Activated CD8-positive, alpha-beta memory T cell treated with anti-CD3 and anti-CD28 coated beads, Interleukin-2, amount 10 ng/mL, durations not matched to agents 7 days and 5 days (primary cell): Measurements from ENCODE around the gene KIRREL3. TPM values are rescaled to one million over a fixed set of nuclear protein-coding genes. Genes with fewer than 3 reads are reported as not detected.
A peak's percentile ranks its signal among the peaks of the same experiment; 100 is the strongest.

Experiments used
- ATAC-seq: fragments of 150-1000 bp; cut with Tn5 transposase; one replicate; pipeline ENCODE4 v1.10.0; 2021; ENCODE audit warnings: moderate library complexity
- CTCF ChIA-PET: fragments of 350-600 bp; sonication (Branson Sonifier 250); formaldehyde crosslinking; loops from one replicate; lab custom pipeline; 2021; ENCODE audit warnings: antibody characterized with exemption; lab: Charles Lee
- DNase-seq: peaks from one replicate; pipeline ENCODE4 v3.0.0-alpha.2; 2020
- H3K27ac Mint-ChIP-seq: one replicate; pipeline ENCODE4 v1.8.0; 2021; ENCODE audit warnings: mild to moderate bottlenecking, mixed read lengths
- H3K27me3 Mint-ChIP-seq: one replicate; pipeline ENCODE4 v1.8.0; 2021; ENCODE audit warnings: mixed read lengths
- H3K36me3 Mint-ChIP-seq: one replicate; pipeline ENCODE4 v1.8.0; 2021; ENCODE audit warnings: mild to moderate bottlenecking, mixed read lengths
- H3K4me1 Mint-ChIP-seq: one replicate; pipeline ENCODE4 v1.8.0; 2021; ENCODE audit warnings: mixed read lengths
- H3K4me3 Mint-ChIP-seq: one replicate; pipeline ENCODE4 v1.8.0; 2021; ENCODE audit warnings: mild to moderate bottlenecking, moderate library complexity, mixed read lengths
- H3K9me3 Mint-ChIP-seq: one replicate; pipeline ENCODE4 v1.8.0; 2022; ENCODE audit warnings: low read depth, mixed read lengths
- total RNA-seq, 2 experiments: library from RNA; stranded (reverse); gene quantifications; one replicate each; pipeline ENCODE4 v1.2.3, GENCODE V29; 2021

Gene KIRREL3
- total RNA-seq, 2 experiments from 2014 or later, result not detected

- H3K9me3 Mint-ChIP-seq, result no peaks in the 10 kb centered on the region
- ATAC-seq (no peak), DNase-seq (no peak)
- CTCF ChIA-PET, result no interaction called here
- no peak overlapping the region for H3K4me3 Mint-ChIP-seq
- no peaks in the 10 kb centered on the region for H3K27me3 Mint-ChIP-seq
- no peaks in the 10 kb centered on the region for H3K4me1 Mint-ChIP-seq
- no peaks in the 10 kb centered on the region for H3K36me3 Mint-ChIP-seq
- H3K27ac Mint-ChIP-seq, result no peak overlapping the region
Measured at GRCh38 chr11:126578426-126578825, 422.1 kb downstream of the KIRREL3 start.

GRCh38 chr11:126578021-126578420, 422.5 kb downstream of the KIRREL3 start:
- H3K9me3 Mint-ChIP-seq, result no peaks in the 10 kb centered on the region
- no peaks in the 10 kb centered on the region for H3K27me3 Mint-ChIP-seq
- no peak overlapping the region for H3K4me3 Mint-ChIP-seq
- no peak overlapping the region for H3K27ac Mint-ChIP-seq
- CTCF ChIA-PET, result no interaction called here
- no peaks in the 10 kb centered on the region for H3K36me3 Mint-ChIP-seq
- no peaks in the 10 kb centered on the region for H3K4me1 Mint-ChIP-seq
- DNase-seq (no peak), ATAC-seq (no peak)

GRCh38 chr11:126575849-126576248, 424.7 kb downstream of the KIRREL3 start:
- H3K9me3 Mint-ChIP-seq, result no peaks in the 10 kb centered on the region
- no peaks in the 10 kb centered on the region for H3K36me3 Mint-ChIP-seq
- no peaks in the 10 kb centered on the region for H3K4me1 Mint-ChIP-seq
- CTCF ChIA-PET, result no interaction called here
- no peak for ATAC-seq
- H3K27ac Mint-ChIP-seq, result no peak overlapping the region
- H3K4me3 Mint-ChIP-seq, result no peak overlapping the region
- H3K27me3 Mint-ChIP-seq, result no peaks in the 10 kb centered on the region
- DNase-seq, result no peak

- Mint-ChIP-seq H3K27ac (no peak overlapping the region), H3K4me1 (no peaks in the 10 kb centered on the region), H3K9me3 (no peaks in the 10 kb centered on the region), H3K27me3 (no peaks in the 10 kb centered on the region), H3K36me3 (no peaks in the 10 kb centered on the region), H3K4me3 (no peak overlapping the region)
- no peak for ATAC-seq
- DNase-seq, result no peak
- CTCF ChIA-PET, result no interaction called here
Measured at GRCh38 chr11:126573325-126573978, 427.1 kb downstream of the KIRREL3 start.

- ATAC-seq (no peak), DNase-seq (no peak)
- Mint-ChIP-seq H3K27ac (no peak overlapping the region), H3K36me3 (no peaks in the 10 kb centered on the region), H3K4me1 (no peaks in the 10 kb centered on the region), H3K27me3 (no peaks in the 10 kb centered on the region), H3K4me3 (no peak overlapping the region), H3K9me3 (no peaks in the 10 kb centered on the region)
- CTCF ChIA-PET, result no interaction called here
Measured at GRCh38 chr11:126570489-126570888, 430.1 kb downstream of the KIRREL3 start.

GRCh38 chr11:126567419-126567818, 433.2 kb downstream of the KIRREL3 start:
- CTCF ChIA-PET, result no interaction called here
- no peaks in the 10 kb centered on the region for H3K36me3 Mint-ChIP-seq
- H3K27ac Mint-ChIP-seq, result no peak overlapping the region
- no peaks in the 10 kb centered on the region for H3K27me3 Mint-ChIP-seq
- H3K4me1 Mint-ChIP-seq, result no peaks in the 10 kb centered on the region
- DNase-seq (no peak), ATAC-seq (no peak)
- no peak overlapping the region for H3K4me3 Mint-ChIP-seq
- no peaks in the 10 kb centered on the region for H3K9me3 Mint-ChIP-seq

- H3K27me3 Mint-ChIP-seq, result no peaks in the 10 kb centered on the region
- CTCF ChIA-PET, result no interaction called here
- ATAC-seq, result no peak
- no peaks in the 10 kb centered on the region for H3K4me1 Mint-ChIP-seq
- no peaks in the 10 kb centered on the region for H3K9me3 Mint-ChIP-seq
- no peak overlapping the region for H3K4me3 Mint-ChIP-seq
- DNase-seq, result no peak
- H3K27ac Mint-ChIP-seq, result no peak overlapping the region
- no peaks in the 10 kb centered on the region for H3K36me3 Mint-ChIP-seq
Measured at GRCh38 chr11:126564566-126564965, 436.0 kb downstream of the KIRREL3 start.

GRCh38 chr11:126561327-126561893, 439.2 kb downstream of the KIRREL3 start:
- no peak overlapping the region for H3K27ac Mint-ChIP-seq
- no peaks in the 10 kb centered on the region for H3K9me3 Mint-ChIP-seq
- peak; percentile 49 for DNase-seq
- no peaks in the 10 kb centered on the region for H3K36me3 Mint-ChIP-seq
- no peaks in the 10 kb centered on the region for H3K4me1 Mint-ChIP-seq
- H3K4me3 Mint-ChIP-seq, result no peak overlapping the region
- ATAC-seq, result no peak
- H3K27me3 Mint-ChIP-seq, result no peaks in the 10 kb centered on the region
- CTCF ChIA-PET, result no interaction called here

GRCh38 chr11:126560221-126560620, 440.3 kb downstream of the KIRREL3 start:
- H3K27ac Mint-ChIP-seq, result no peak overlapping the region
- H3K9me3 Mint-ChIP-seq, result no peaks in the 10 kb centered on the region
- no peaks in the 10 kb centered on the region for H3K27me3 Mint-ChIP-seq
- H3K4me3 Mint-ChIP-seq, result no peak overlapping the region
- no peaks in the 10 kb centered on the region for H3K4me1 Mint-ChIP-seq
- no peaks in the 10 kb centered on the region for H3K36me3 Mint-ChIP-seq
- ATAC-seq (no peak), DNase-seq (no peak)
- CTCF ChIA-PET, result no interaction called here

GRCh38 chr11:126548581-126549550, 451.7 kb downstream of the KIRREL3 start:
- no peak overlapping the region for H3K27ac Mint-ChIP-seq
- H3K36me3 Mint-ChIP-seq, result no peaks in the 10 kb centered on the region
- H3K4me3 Mint-ChIP-seq, result no peak overlapping the region
- CTCF ChIA-PET, result no interaction called here
- ATAC-seq, result no peak
- DNase-seq, result no peak
- H3K4me1 Mint-ChIP-seq, result no peaks in the 10 kb centered on the region
- H3K9me3 Mint-ChIP-seq, result no peaks in the 10 kb centered on the region
- H3K27me3 Mint-ChIP-seq, result peaks cover 10% of the 10 kb centered on the region

GRCh38 chr11:126547691-126548090, 452.9 kb downstream of the KIRREL3 start:
- peaks cover 16% of the 10 kb centered on the region for H3K27me3 Mint-ChIP-seq
- no peak for ATAC-seq
- no peaks in the 10 kb centered on the region for H3K4me1 Mint-ChIP-seq
- CTCF ChIA-PET, result no interaction called here
- no peaks in the 10 kb centered on the region for H3K36me3 Mint-ChIP-seq
- no peak for DNase-seq
- no peaks in the 10 kb centered on the region for H3K9me3 Mint-ChIP-seq
- H3K4me3 Mint-ChIP-seq, result no peak overlapping the region
- no peak overlapping the region for H3K27ac Mint-ChIP-seq

GRCh38 chr11:126547161-126547560, 453.4 kb downstream of the KIRREL3 start:
- H3K36me3 Mint-ChIP-seq, result no peaks in the 10 kb centered on the region
- no peak for DNase-seq
- no peaks in the 10 kb centered on the region for H3K4me1 Mint-ChIP-seq
- no peaks in the 10 kb centered on the region for H3K9me3 Mint-ChIP-seq
- H3K27ac Mint-ChIP-seq, result no peak overlapping the region
- peaks cover 17% of the 10 kb centered on the region for H3K27me3 Mint-ChIP-seq
- no peak for ATAC-seq
- H3K4me3 Mint-ChIP-seq, result no peak overlapping the region
- CTCF ChIA-PET, result no interaction called here

GRCh38 chr11:126546694-126547093, 453.9 kb downstream of the KIRREL3 start:
- CTCF ChIA-PET, result no interaction called here
- Mint-ChIP-seq H3K36me3 (no peaks in the 10 kb centered on the region), H3K27ac (no peak overlapping the region), H3K27me3 (peaks cover 18% of the 10 kb centered on the region), H3K9me3 (no peaks in the 10 kb centered on the region), H3K4me3 (no peak overlapping the region), H3K4me1 (no peaks in the 10 kb centered on the region)
- ATAC-seq, result no peak
- DNase-seq, result no peak

GRCh38 chr11:126546191-126546590, 454.4 kb downstream of the KIRREL3 start:
- no peaks in the 10 kb centered on the region for H3K36me3 Mint-ChIP-seq
- H3K27me3 Mint-ChIP-seq, result peaks cover 18% of the 10 kb centered on the region
- ATAC-seq (no peak), DNase-seq (no peak)
- no peak overlapping the region for H3K27ac Mint-ChIP-seq
- H3K9me3 Mint-ChIP-seq, result no peaks in the 10 kb centered on the region
- H3K4me1 Mint-ChIP-seq, result no peaks in the 10 kb centered on the region
- CTCF ChIA-PET, result no interaction called here
- H3K4me3 Mint-ChIP-seq, result no peak overlapping the region
